HEK293 (cell line): ENCODE data around the gene CD1C.

ENCODE experiments used
- CTCF ChIA-PET: fragments of 350-600 bp; formaldehyde crosslinking; extraction: SDS; loops from one replicate; lab custom pipeline; 2021; ENCODE audit warnings: antibody characterized with exemption; lab: Yijun Ruan, JAX
- POLR2A ChIA-PET: fragments of 300-600 bp; formaldehyde crosslinking; extraction: SDS; loops from one replicate; lab custom pipeline; 2020; ENCODE audit warnings: antibody characterized with exemption, inconsistent platforms; lab: Yijun Ruan, JAX
- H3K27ac ChIP-seq: fragments of 200-500 bp; sonication (Bioruptor generic); 2 replicates; pipeline ENCODE4 v1.5.1; 2014; ENCODE audit warnings: low read depth, low read length, control low read depth, inconsistent platforms; ENCODE audit errors: extremely low read depth
- H3K36me3 ChIP-seq, 2 experiments: fragments of 200-500 bp in 1 of 2; sonication (Bioruptor generic) in 1 of 2; 1 replicate in 1 of 2; 2 replicates in 1 of 2; pipeline ENCODE4 v1.5.1; 2014 to 2017; ENCODE audit warnings: inconsistent platforms in 2 of 2, low read length in 2 of 2; ENCODE audit not compliant: control insufficient read depth in 2 of 2, insufficient read depth in 1 of 2
- H3K4me1 ChIP-seq: fragments of 200-500 bp; sonication (Bioruptor generic); 2 replicates; pipeline ENCODE4 v1.5.1; 2014; ENCODE audit warnings: mild to moderate bottlenecking, low read length, inconsistent platforms; ENCODE audit not compliant: control insufficient read depth, insufficient read depth
- H3K4me3 ChIP-seq: 2 replicates; pipeline ENCODE4 v1.5.1; 2011; ENCODE audit warnings: low read depth, mild to moderate bottlenecking, control low read depth, low read length, moderate library complexity
- H3K9me3 ChIP-seq: fragments of 200-500 bp; sonication (Bioruptor generic); 2 replicates; pipeline ENCODE4 v1.5.1; 2014; ENCODE audit warnings: low read depth, low read length, inconsistent platforms; ENCODE audit not compliant: control insufficient read depth, insufficient read depth
- GLIS1 ChIP-seq: fragments of 450-650 bp; formaldehyde crosslinking; IDR thresholded peaks from 2 replicates; pipeline ENCODE4 v1.5.1; 2016; ENCODE audit warnings: missing biosample characterization, missing genetic modification characterization
- INSM2 ChIP-seq: fragments of 450-650 bp; formaldehyde crosslinking; IDR thresholded peaks from 2 replicates; pipeline ENCODE4 v1.5.1; 2016; ENCODE audit warnings: missing biosample characterization, missing genetic modification characterization
- KLF1 ChIP-seq: fragments of 450-650 bp; formaldehyde crosslinking; IDR thresholded peaks from 2 replicates; pipeline ENCODE4 v1.5.1; 2016; ENCODE audit warnings: missing biosample characterization, missing genetic modification characterization
- MZF1 ChIP-seq: fragments of 450-650 bp; formaldehyde crosslinking; IDR thresholded peaks from 2 replicates; pipeline ENCODE4 v1.5.1; 2017; ENCODE audit warnings: missing biosample characterization, missing genetic modification characterization, borderline replicate concordance
- OSR2 ChIP-seq: fragments of 450-650 bp; formaldehyde crosslinking; IDR thresholded peaks from 2 replicates; pipeline ENCODE4 v1.5.1; 2016; ENCODE audit warnings: missing biosample characterization, missing genetic modification characterization
- PRDM10 ChIP-seq: fragments of 450-650 bp; formaldehyde crosslinking; IDR thresholded peaks from 2 replicates; pipeline ENCODE4 v1.5.1; 2016; ENCODE audit warnings: missing biosample characterization, missing genetic modification characterization
- SCRT2 ChIP-seq: fragments of 450-650 bp; formaldehyde crosslinking; IDR thresholded peaks from 2 replicates; pipeline ENCODE4 v1.5.1; 2016; ENCODE audit warnings: missing biosample characterization, missing genetic modification characterization
- YY2 ChIP-seq: fragments of 450-650 bp; formaldehyde crosslinking; IDR thresholded peaks from 2 replicates; pipeline ENCODE4 v1.5.1; 2016; ENCODE audit warnings: missing biosample characterization, missing genetic modification characterization
- ZNF10 ChIP-seq: fragments of 450-650 bp; formaldehyde crosslinking; IDR thresholded peaks from 2 replicates; pipeline ENCODE4 v1.5.1; 2017; ENCODE audit warnings: missing biosample characterization, missing genetic modification characterization
- ZNF169 ChIP-seq: fragments of 450-650 bp; formaldehyde crosslinking; IDR thresholded peaks from 2 replicates; pipeline ENCODE4 v1.5.1; 2016; ENCODE audit warnings: missing biosample characterization, missing genetic modification characterization
- ZNF223 ChIP-seq: fragments of 450-650 bp; formaldehyde crosslinking; IDR thresholded peaks from 2 replicates; pipeline ENCODE4 v1.5.1; 2016; ENCODE audit warnings: missing biosample characterization, missing genetic modification characterization
- ZNF248 ChIP-seq: fragments of 450-650 bp; formaldehyde crosslinking; IDR thresholded peaks from 2 replicates; pipeline ENCODE4 v1.5.1; 2017; ENCODE audit warnings: missing biosample characterization, missing genetic modification characterization
- ZNF26 ChIP-seq: fragments of 450-650 bp; formaldehyde crosslinking; IDR thresholded peaks from 2 replicates; pipeline ENCODE4 v1.5.1; 2016; ENCODE audit warnings: missing biosample characterization, missing genetic modification characterization
- ZNF280D ChIP-seq: fragments of 450-650 bp; formaldehyde crosslinking; IDR thresholded peaks from 2 replicates; pipeline ENCODE4 v1.5.1; 2016; ENCODE audit warnings: missing biosample characterization, missing genetic modification characterization
- ZNF530 ChIP-seq: fragments of 450-650 bp; formaldehyde crosslinking; IDR thresholded peaks from 2 replicates; pipeline ENCODE4 v1.5.1; 2016; ENCODE audit warnings: low read depth, missing biosample characterization, missing genetic modification characterization
- ZNF549 ChIP-seq: fragments of 450-650 bp; IDR thresholded peaks from 2 replicates; pipeline ENCODE4 v1.5.1; 2018; ENCODE audit warnings: missing biosample characterization, missing genetic modification characterization, mild to moderate bottlenecking, inconsistent platforms, moderate library complexity
- ZNF600 ChIP-seq: fragments of 450-650 bp; formaldehyde crosslinking; IDR thresholded peaks from 2 replicates; pipeline ENCODE4 v1.5.1; 2016; ENCODE audit warnings: missing biosample characterization, missing genetic modification characterization
- ZNF610 ChIP-seq: fragments of 450-650 bp; formaldehyde crosslinking; IDR thresholded peaks from 2 replicates; pipeline ENCODE4 v1.5.1; 2016; ENCODE audit warnings: missing biosample characterization, missing genetic modification characterization, borderline replicate concordance
- ZNF677 ChIP-seq: fragments of 450-650 bp; IDR thresholded peaks from 2 replicates; pipeline ENCODE4 v1.5.0; 2018; ENCODE audit warnings: missing biosample characterization, mild to moderate bottlenecking, missing genetic modification characterization, moderate library complexity
- ZNF707 ChIP-seq: fragments of 450-650 bp; formaldehyde crosslinking; IDR thresholded peaks from 2 replicates; pipeline ENCODE4 v1.5.1; 2016; ENCODE audit warnings: missing biosample characterization, missing genetic modification characterization
- ZSCAN5A ChIP-seq: fragments of 450-650 bp; formaldehyde crosslinking; IDR thresholded peaks from 2 replicates; pipeline ENCODE4 v1.5.1; 2016; ENCODE audit warnings: missing biosample characterization, missing genetic modification characterization
- ZXDB ChIP-seq: fragments of 450-650 bp; formaldehyde crosslinking; IDR thresholded peaks from 2 replicates; pipeline ENCODE4 v1.5.1; 2016; ENCODE audit warnings: missing biosample characterization, missing genetic modification characterization

CD1C gene

DNA sequence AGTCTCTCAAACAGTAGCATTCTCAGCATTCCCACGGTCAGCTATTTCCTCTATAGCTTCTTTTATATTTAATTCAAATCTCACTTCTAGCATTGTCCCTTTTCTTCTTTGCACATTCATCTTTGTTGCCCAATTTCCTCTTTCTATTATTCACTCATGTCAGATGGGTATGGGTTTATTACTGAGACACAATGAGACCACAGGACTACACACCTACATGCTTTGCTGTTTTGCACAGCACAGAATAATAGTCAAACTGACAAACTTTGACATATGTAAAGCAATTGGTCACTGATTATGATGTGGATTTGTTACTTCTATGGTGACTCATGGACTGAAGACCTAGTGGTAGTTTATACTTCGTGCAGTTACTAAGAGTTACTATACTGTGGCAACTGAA is 5.8 kb upstream of the CD1C start:
- CTCF ChIA-PET = interaction anchor here (0.7 kb wide), 1 partner anchor 165 kb away, joined by 3 read pairs; no protein-coding TSS in a partner anchor
- H3K4me1 ChIP-seq = no peaks in the 10 kb centered on the region
- TF ChIP-seq ZNF26 (tag by site-specific recombination) = no peak
- no peak for TF ChIP-seq ZNF10 (tag by site-specific recombination)
- no peak for TF ChIP-seq OSR2
- TF ChIP-seq ZNF677 (tag by site-specific recombination) = no peak
- no peak for TF ChIP-seq ZNF169 (tag by site-specific recombination)
- TF ChIP-seq, all 188 proteins: peak for 0
- no peak overlapping the region for H3K4me3 ChIP-seq
- no peaks in the 10 kb centered on the region for H3K9me3 ChIP-seq
- no peak overlapping the region for H3K27ac ChIP-seq
- H3K36me3 ChIP-seq = no peaks in the 10 kb centered on the region
- POLR2A ChIA-PET = no interaction called here

DNA sequence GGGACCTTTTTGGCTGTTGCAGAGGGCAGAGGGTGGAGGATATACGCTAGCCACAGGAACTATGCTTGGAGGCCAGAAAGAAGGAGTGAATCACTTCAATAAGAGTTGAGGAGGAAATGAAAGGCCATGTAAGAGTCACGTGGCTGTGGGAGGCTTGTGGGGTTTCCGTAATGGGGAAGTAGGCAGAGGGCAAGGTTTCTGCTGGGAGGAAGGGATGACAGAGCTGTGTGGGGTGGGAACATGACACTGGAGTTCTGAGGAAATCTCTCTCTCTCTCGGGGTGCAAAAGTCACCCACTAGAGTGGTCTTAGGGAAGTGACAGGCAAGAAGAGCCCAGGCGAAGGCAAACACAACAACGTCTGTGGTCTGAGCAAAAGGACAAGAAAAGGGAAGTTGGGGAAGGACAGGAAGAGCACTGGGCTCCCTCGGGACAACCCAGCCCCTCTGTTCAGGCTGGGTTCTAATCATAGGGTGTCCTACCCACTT is 3.9 kb upstream of the CD1C start:
- TF ChIP-seq ZNF549 (tag by site-specific recombination) = no peak
- no peak for TF ChIP-seq MZF1 (tag by site-specific recombination)
- no peak for TF ChIP-seq ZNF707
- no peak for TF ChIP-seq ZNF610 (tag by site-specific recombination)
- ChIA-PET CTCF (no interaction called here), POLR2A (no interaction called here)
- no peak overlapping the region for H3K27ac ChIP-seq
- no peaks in the 10 kb centered on the region for H3K36me3 ChIP-seq
- H3K4me1 ChIP-seq = no peaks in the 10 kb centered on the region
- H3K9me3 ChIP-seq = no peaks in the 10 kb centered on the region
- H3K4me3 ChIP-seq = no peak overlapping the region

DNA sequence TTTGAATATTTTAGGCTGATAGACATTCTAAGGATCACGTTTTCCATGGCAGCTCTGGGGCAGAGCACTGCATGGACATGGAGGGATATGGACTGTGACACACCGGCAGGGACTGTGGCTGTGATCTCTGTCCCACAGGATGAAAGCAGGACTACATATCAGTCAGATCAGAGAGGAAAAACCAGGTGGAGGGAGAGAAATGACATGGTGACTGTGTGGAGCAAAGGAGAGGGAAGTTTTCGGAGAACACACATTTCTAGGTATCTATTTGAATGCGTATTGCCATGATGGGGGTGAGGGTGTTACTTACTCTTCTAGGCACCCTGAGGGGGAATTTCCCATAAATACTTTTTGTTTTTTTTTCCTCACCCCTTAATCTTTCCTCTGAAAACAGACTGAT is 3.2 kb upstream of the CD1C start:
- ChIA-PET CTCF (no interaction called here), POLR2A (no interaction called here)
- Histone ChIP-seq H3K4me3 (no peak overlapping the region), H3K27ac (no peak overlapping the region), H3K36me3 (no peaks in the 10 kb centered on the region), H3K9me3 (no peaks in the 10 kb centered on the region), H3K4me1 (no peaks in the 10 kb centered on the region)
- no peak for TF ChIP-seq ZNF280D (tag by site-specific recombination)
- TF ChIP-seq ZXDB (tag by site-specific recombination) = no peak
- TF ChIP-seq ZNF223 (tag by site-specific recombination) = no peak
- TF ChIP-seq PRDM10 = no peak
- TF ChIP-seq ZNF600 (tag by site-specific recombination) = no peak
- no peak for TF ChIP-seq ZNF549 (tag by site-specific recombination)
- TF ChIP-seq ZNF530 = no peak
- no peak for TF ChIP-seq GLIS1 (tag by site-specific recombination)
- TF ChIP-seq ZNF248 (tag by site-specific recombination) = no peak
- no peak for TF ChIP-seq SCRT2 (tag by site-specific recombination)
- TF ChIP-seq INSM2 = no peak
- TF ChIP-seq KLF1 = no peak
- no peak for TF ChIP-seq YY2
- TF ChIP-seq ZSCAN5A (tag by site-specific recombination) = no peak
